Spinal cord (tissue), 10 donors: ENCODE data around the gene TRIM9. TPM values are rescaled to one million over a fixed set of nuclear protein-coding genes. Genes with fewer than 3 reads are reported as not detected.

ENCODE experiments used
- DNase-seq, 6 donors: peaks; one replicate each; pipeline versions ENCODE4 v3.0.0 to v3.0.0-alpha.2; 2013 to 2015; ENCODE audit warnings: low spot score in 6 of 6, low read depth in 4 of 6
- H3K27ac ChIP-seq: one replicate; pipeline ENCODE4 v1.5.1; 2013; ENCODE audit warnings: low read depth, low read length, control low read depth
- H3K27me3 ChIP-seq: one replicate; pipeline ENCODE4 v1.6.1; 2013; ENCODE audit warnings: low read length; ENCODE audit not compliant: control insufficient read depth, insufficient read depth
- H3K36me3 ChIP-seq: one replicate; pipeline ENCODE4 v1.6.1; 2013; ENCODE audit warnings: low read length; ENCODE audit not compliant: control insufficient read depth, insufficient read depth
- H3K4me1 ChIP-seq: one replicate; pipeline ENCODE4 v1.6.1; 2013; ENCODE audit warnings: low read length; ENCODE audit not compliant: control insufficient read depth, insufficient read depth
- H3K4me3 ChIP-seq: one replicate; pipeline ENCODE4 v1.5.1; 2013; ENCODE audit warnings: low read depth, low read length, control low read depth
- H3K9me3 ChIP-seq: one replicate; pipeline ENCODE4 v1.6.1; 2013; ENCODE audit warnings: low read length; ENCODE audit not compliant: control insufficient read depth, insufficient read depth
- WGBS: methylation state at CpG from one replicate; pipeline ENCODE4 v1.1.5; 2013; ENCODE audit warnings: missing lambda C conversion rate; ENCODE audit not compliant: insufficient coverage; 5-methylcytosine and 5-hydroxymethylcytosine counted together
- polyA plus RNA-seq, 2 donors: library from polyadenylated mRNA; unstranded; fragments of 120-200 nt; gene quantifications; one replicate each; pipeline ENCODE4 v1.2.1, GENCODE V29; 2013; ENCODE audit not compliant: insufficient read length in 2 of 2
- total RNA-seq, 2 donors: library from RNA; depleted of rRNA in 1 of 2; stranded (reverse); fragments of 120-200 nt in 1 of 2; fragments of >200 nt in 1 of 2; gene quantifications; one replicate each; pipeline versions ENCODE4 v1.2.3 to v1.2.4, GENCODE V29; 2013 to 2014
- donor health status: healthy.

Gene TRIM9
- total and polyA plus RNA-seq, 4 donors, result 28.9 to 122 (median 78.6) TPM

GRCh38 chr14:51070726-51071125 is 24.2 kb downstream of the TRIM9 start:
- 100% methylated on average over 1 of the region's 4 CpGs for WGBS
- Histone ChIP-seq H3K27ac (no peak overlapping the region), H3K27me3 (no peaks in the 10 kb centered on the region)

GRCh38 chr14:51069055-51069454 is 25.9 kb downstream of the TRIM9 start:
- Histone ChIP-seq H3K36me3 (no peaks in the 10 kb centered on the region), H3K4me1 (peaks cover 4% of the 10 kb centered on the region), H3K27ac (no peak overlapping the region), H3K9me3 (peaks cover 3% of the 10 kb centered on the region), H3K4me3 (no peak overlapping the region), H3K27me3 (no peaks in the 10 kb centered on the region)
- DNase-seq, result no peak

More at GRCh38 chr14:51070726-51071125, 24.2 kb downstream of the TRIM9 start:
- no peaks in the 10 kb centered on the region for H3K36me3 ChIP-seq
- peaks cover 4% of the 10 kb centered on the region for H3K4me1 ChIP-seq
- DNase-seq, result no peak
- H3K9me3 ChIP-seq, result peaks cover 3% of the 10 kb centered on the region
- no peak overlapping the region for H3K4me3 ChIP-seq

- Histone ChIP-seq H3K27me3 (no peaks in the 10 kb centered on the region), H3K27ac (no peak overlapping the region), H3K4me1 (peaks cover 4% of the 10 kb centered on the region), H3K36me3 (no peaks in the 10 kb centered on the region), H3K9me3 (peaks cover 3% of the 10 kb centered on the region), H3K4me3 (no peak overlapping the region)
- WGBS, result no CpG with 5 or more reads among the region's 2 CpGs
- DNase-seq, result no peak
Measured at GRCh38 chr14:51068268-51068667, 26.6 kb downstream of the TRIM9 start.

GRCh38 chr14:51067295-51067694 is 27.6 kb downstream of the TRIM9 start:
- no peaks in the 10 kb centered on the region for H3K27me3 ChIP-seq
- DNase-seq, result no peak
- no peaks in the 10 kb centered on the region for H3K9me3 ChIP-seq
- WGBS, result 68% methylated on average over 4 of the region's 4 CpGs
- no peaks in the 10 kb centered on the region for H3K36me3 ChIP-seq
- no peak overlapping the region for H3K4me3 ChIP-seq
- H3K27ac ChIP-seq, result no peak overlapping the region
- H3K4me1 ChIP-seq, result peaks cover 4% of the 10 kb centered on the region

GRCh38 chr14:51066576-51066975 is 28.3 kb downstream of the TRIM9 start:
- H3K27me3 ChIP-seq, result no peaks in the 10 kb centered on the region
- no peak for DNase-seq
- 82% methylated on average over 5 of the region's 8 CpGs for WGBS
- no peaks in the 10 kb centered on the region for H3K4me1 ChIP-seq
- no peaks in the 10 kb centered on the region for H3K36me3 ChIP-seq
- H3K4me3 ChIP-seq, result no peak overlapping the region
- H3K9me3 ChIP-seq, result no peaks in the 10 kb centered on the region
- no peak overlapping the region for H3K27ac ChIP-seq

GRCh38 chr14:51059032-51059431 is 35.9 kb downstream of the TRIM9 start:
- H3K27me3 ChIP-seq, result no peaks in the 10 kb centered on the region
- no peak overlapping the region for H3K27ac ChIP-seq
- DNase-seq, result peak in 1 of 6 donors; percentile 50
- H3K4me3 ChIP-seq, result no peak overlapping the region
- 8% methylated on average over 2 of the region's 2 CpGs for WGBS
- peaks cover 3% of the 10 kb centered on the region for H3K4me1 ChIP-seq
- no peaks in the 10 kb centered on the region for H3K9me3 ChIP-seq
- peaks cover 3% of the 10 kb centered on the region for H3K36me3 ChIP-seq

GRCh38 chr14:51058382-51058781 is 36.5 kb downstream of the TRIM9 start:
- H3K36me3 ChIP-seq, result peaks cover 3% of the 10 kb centered on the region
- H3K27ac ChIP-seq, result no peak overlapping the region
- no peaks in the 10 kb centered on the region for H3K9me3 ChIP-seq
- 86% methylated on average over 1 of the region's 4 CpGs for WGBS
- H3K4me3 ChIP-seq, result no peak overlapping the region
- peaks cover 3% of the 10 kb centered on the region for H3K4me1 ChIP-seq
- no peak for DNase-seq
- H3K27me3 ChIP-seq, result no peaks in the 10 kb centered on the region

GRCh38 chr14:51056421-51056820 is 38.5 kb downstream of the TRIM9 start:
- peaks cover 3% of the 10 kb centered on the region for H3K36me3 ChIP-seq
- no peak overlapping the region for H3K4me3 ChIP-seq
- no peak overlapping the region for H3K27ac ChIP-seq
- H3K9me3 ChIP-seq, result no peaks in the 10 kb centered on the region
- peak in 1 of 6 donors; percentile 66 for DNase-seq
- H3K27me3 ChIP-seq, result no peaks in the 10 kb centered on the region
- H3K4me1 ChIP-seq, result peaks cover 3% of the 10 kb centered on the region

- DNase-seq, result no peak
- no CpG with 5 or more reads among the region's 2 CpGs for WGBS
- Histone ChIP-seq H3K27me3 (no peaks in the 10 kb centered on the region), H3K4me1 (no peaks in the 10 kb centered on the region), H3K36me3 (peaks cover 3% of the 10 kb centered on the region), H3K27ac (no peak overlapping the region), H3K4me3 (no peak overlapping the region), H3K9me3 (no peaks in the 10 kb centered on the region)
Measured at GRCh38 chr14:51053157-51053556, 41.7 kb downstream of the TRIM9 start.

GRCh38 chr14:51044961-51045360 is 49.9 kb downstream of the TRIM9 start:
- DNase-seq, result no peak
- no peaks in the 10 kb centered on the region for H3K27me3 ChIP-seq
- no peak overlapping the region for H3K27ac ChIP-seq
- H3K9me3 ChIP-seq, result no peaks in the 10 kb centered on the region
- no peaks in the 10 kb centered on the region for H3K36me3 ChIP-seq
- 93% methylated on average over 3 of the region's 3 CpGs for WGBS
- peaks cover 3% of the 10 kb centered on the region for H3K4me1 ChIP-seq
- H3K4me3 ChIP-seq, result no peak overlapping the region
